Measurements from ENCODE around the gene KRT78. TPM values are rescaled to one million over a fixed set of nuclear protein-coding genes. Genes with fewer than 3 reads are reported as not detected.
A peak's percentile ranks its signal among the peaks of the same experiment; 100 is the strongest.

Gene KRT78
- total RNA-seq, 1 experiment from 2014 or later = not detected

DNA sequence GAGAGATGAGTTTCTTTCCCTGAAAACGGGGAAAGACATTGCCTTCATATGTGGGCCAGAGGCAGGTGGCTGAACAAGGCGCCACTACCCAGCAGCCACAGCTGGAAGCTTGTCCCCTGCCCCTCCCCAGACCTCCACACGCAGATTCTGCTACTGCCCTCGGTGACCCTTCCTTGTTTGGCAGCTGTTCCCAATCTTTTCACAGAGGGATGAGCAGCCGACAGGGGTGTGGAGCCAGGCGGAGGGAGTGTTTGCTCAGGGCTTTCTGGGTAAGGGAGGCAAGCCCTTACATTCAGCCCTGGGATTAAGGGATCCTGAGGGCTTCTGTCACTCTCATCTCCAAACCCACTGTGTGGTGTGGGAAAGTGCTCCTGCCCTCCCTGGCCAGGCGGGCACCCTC, 30.4 kb downstream of the KRT78 start:
- in situ Hi-C loops (cut with HindIII; ENCODE audit: low pct_unique_long_range_greater_than_20kb, low sequenced_read_pairs) = no loop called here

DNA sequence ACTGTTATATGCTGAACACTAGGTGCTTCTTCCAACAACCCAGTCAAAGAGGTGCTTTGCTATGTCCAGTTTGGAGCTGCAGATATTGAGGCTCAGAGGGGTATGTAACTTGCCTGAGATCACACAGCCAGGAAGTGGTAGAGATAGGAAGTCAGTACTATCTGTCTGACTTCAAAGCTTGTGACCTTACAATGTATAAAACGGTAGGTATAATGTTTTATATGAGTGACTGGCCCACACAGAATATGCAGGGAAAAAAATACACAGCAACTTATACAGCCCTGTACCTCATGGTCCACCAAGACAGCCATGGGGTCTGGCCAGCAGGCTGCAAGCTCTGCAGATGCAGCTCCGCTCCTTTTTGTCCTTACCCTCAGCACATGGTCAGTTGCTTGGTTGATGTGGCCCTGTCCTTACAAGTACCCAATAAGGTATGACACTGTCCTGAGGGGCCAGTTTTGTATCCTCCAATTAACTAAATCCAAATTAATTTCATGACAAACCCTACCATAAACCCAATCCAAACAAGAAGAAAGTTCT, 31.0 kb downstream of the KRT78 start:
- in situ Hi-C loops (cut with HindIII; ENCODE audit: low pct_unique_long_range_greater_than_20kb, low sequenced_read_pairs) = no loop called here
- DNase-seq (ENCODE audit: low read depth) = no peak

More for the DNA sequence above, 30.4 kb downstream of the KRT78 start:
- no peak for DNase-seq (ENCODE audit: low read depth)

DNA sequence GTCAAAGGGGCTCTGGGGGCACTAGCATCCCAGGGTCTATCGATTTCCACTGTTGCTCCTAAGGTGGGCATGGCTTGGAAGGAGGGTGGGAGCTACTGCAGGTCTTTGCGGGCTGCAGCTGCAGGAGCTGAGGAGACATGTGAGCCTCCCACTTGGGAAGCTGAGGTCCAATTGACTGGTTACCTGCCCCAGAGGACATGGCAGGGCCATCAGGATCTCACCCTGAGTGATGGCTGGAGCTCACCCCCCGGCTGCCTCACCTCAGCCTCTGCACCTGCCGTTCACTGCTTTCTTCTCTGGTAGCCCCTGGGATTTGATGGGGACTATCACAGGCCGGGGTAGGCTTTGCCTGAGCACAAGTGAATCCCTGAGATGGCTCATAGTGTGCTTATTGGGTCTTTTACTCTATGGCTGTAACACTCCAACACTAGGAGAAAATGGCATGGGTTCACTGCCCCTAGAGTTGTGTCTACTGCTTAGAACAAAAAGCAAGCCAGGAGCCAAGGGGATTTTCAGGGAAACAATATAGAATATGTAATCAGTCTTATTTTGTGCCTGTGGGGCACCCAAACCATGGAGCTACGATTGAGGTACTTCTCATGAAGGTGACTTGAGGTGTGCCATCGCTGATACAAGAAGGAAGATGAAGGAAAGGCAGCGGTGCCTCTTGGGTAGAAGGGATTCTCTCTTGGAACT, 31.6 kb downstream of the KRT78 start:
- DNase-seq (ENCODE audit: low read depth) = no peak
- in situ Hi-C loops (cut with HindIII; ENCODE audit: low pct_unique_long_range_greater_than_20kb, low sequenced_read_pairs) = no loop called here

- in situ Hi-C loops (cut with HindIII; ENCODE audit: low pct_unique_long_range_greater_than_20kb, low sequenced_read_pairs) = no loop called here
- DNase-seq (ENCODE audit: low read depth) = no peak
Observed at GRCh38 chr12:52815676-52816588, 32.9 kb downstream of the KRT78 start.

DNA sequence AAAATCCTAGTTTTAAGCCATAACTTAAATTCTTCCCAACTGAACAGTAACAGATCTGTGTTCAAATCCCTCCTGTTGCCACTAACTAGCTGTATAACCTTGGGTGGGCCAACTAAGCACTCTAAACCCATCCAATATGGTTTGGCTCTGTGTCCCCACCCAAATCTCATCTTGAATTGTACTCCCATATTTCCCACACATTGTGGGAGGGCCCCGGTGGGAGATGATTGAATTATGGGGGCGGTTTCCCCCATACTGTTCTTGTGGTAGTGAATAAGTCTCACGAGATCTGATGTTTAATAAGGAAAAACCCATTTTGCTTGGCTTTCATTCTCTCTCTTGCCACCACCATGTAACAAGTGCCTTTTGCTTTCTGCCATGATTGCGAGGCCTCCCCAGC, 33.6 kb downstream of the KRT78 start:
- in situ Hi-C loops (cut with HindIII; ENCODE audit: low pct_unique_long_range_greater_than_20kb, low sequenced_read_pairs) = no loop called here
- DNase-seq (ENCODE audit: low read depth) = no peak

DNA sequence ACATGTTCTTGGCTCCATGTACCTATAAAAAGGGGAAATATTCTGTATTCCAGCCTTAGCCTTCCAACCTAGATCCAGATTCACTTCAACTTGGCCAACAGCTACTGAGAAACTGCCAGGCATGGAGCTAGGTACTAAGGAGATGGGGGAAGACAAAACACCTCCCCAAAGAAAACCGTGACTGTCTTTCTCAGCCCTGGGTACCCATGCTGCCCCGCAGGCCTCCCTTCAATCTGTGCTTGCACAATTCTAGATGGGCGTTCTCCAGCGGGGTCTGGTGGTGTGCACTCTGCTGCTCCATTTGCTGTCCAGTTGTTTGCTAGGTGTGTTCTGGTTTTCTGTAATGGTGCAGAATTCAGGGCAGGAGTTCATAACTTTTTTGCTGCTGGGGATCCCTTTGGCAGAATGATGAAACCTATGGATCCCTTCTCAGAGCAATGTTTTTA, 34.1 kb downstream of the KRT78 start:
- in situ Hi-C loops (cut with HindIII; ENCODE audit: low pct_unique_long_range_greater_than_20kb, low sequenced_read_pairs) = no loop called here
- DNase-seq (ENCODE audit: low read depth) = no peak

DNA sequence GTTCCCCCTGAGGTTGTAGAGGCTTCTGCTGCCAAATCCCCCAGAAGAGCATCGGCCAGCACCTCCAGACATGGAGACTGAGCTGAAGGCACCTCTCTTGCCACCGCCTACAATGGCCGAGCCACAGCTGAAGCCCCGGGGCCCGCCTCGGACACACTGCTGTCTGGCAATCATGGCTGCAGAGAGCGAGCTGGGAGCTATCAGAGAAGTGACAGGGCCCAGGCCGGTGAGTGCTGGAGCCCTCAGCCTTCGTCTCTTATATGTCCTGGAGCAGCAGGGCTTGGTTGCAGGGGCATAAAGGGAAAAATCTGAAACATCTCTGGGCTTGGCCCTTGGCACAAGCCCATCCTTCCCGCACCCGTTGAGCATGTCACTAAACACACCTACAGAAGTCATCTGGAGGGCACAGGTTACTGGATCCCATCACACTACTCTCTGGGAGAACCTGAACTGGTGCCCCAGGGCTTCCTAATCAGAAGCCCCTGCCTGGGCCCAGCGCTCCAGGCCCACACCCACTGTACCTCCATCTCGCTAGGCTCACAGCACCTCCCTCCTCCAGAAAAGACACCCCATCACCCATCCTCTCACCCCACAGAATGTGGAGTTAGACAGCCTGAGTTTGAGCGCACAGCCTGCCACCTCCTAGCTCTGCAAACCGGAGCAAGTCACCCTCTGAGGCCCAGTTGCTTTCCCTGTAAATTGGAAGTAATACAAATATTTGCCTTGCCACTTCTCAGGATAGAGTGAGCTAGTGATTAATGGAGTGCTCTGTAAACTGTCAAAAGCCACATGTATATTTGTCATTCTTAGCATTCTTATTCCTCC, 34.7 kb downstream of the KRT78 start, which contains the start of gene KRT4:
TSS of gene KRT4 (minus strand) at position 232 of the 825 bp plus-strand sequence. CDS start at position 174, 58 bp downstream.
- in situ Hi-C loops (cut with HindIII; ENCODE audit: low pct_unique_long_range_greater_than_20kb, low sequenced_read_pairs) = no loop called here
- peak; percentile 19 for DNase-seq (ENCODE audit: low read depth)

DNA sequence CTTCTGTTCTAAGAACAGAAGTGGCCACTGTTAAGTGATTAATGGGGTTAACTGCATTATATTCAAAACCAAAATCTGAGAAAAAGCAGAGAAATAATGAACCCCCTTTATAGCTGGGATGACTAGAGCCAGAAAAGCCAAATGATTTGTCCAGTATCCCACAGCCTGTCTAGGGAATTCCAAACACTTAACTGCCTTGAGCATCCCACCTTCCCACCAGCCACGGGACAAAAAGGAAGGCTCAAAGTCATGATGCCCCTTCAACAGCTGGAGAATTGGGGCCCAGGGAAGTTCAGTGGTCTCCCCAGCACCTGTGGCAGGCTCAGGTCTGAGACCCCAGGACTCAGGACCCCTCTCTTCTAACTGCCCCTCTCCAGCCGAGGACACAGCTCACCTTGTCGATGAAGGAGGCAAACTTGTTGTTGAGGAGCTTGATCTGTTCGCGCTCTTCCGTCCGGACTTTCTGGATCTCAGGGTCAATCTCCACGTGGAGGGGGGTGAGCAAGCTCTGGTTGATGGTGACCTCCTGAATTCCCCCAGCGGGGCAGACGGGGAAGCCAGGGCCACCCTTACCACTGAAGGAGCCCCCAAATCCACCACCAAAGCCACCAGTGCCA, 35.5 kb downstream of the KRT78 start:
- in situ Hi-C loops (cut with HindIII; ENCODE audit: low pct_unique_long_range_greater_than_20kb, low sequenced_read_pairs) = no loop called here
- DNase-seq (ENCODE audit: low read depth) = no peak

- in situ Hi-C loops (cut with HindIII; ENCODE audit: low pct_unique_long_range_greater_than_20kb, low sequenced_read_pairs) = no loop called here
- peak; percentile 43 for DNase-seq (ENCODE audit: low read depth)
Observed at GRCh38 chr12:52812749-52813148, 36.0 kb downstream of the KRT78 start.

- in situ Hi-C loops (cut with HindIII; ENCODE audit: low pct_unique_long_range_greater_than_20kb, low sequenced_read_pairs) = no loop called here
- no peak for DNase-seq (ENCODE audit: low read depth)
Observed at GRCh38 chr12:52812073-52812400, 36.8 kb downstream of the KRT78 start.

DNA sequence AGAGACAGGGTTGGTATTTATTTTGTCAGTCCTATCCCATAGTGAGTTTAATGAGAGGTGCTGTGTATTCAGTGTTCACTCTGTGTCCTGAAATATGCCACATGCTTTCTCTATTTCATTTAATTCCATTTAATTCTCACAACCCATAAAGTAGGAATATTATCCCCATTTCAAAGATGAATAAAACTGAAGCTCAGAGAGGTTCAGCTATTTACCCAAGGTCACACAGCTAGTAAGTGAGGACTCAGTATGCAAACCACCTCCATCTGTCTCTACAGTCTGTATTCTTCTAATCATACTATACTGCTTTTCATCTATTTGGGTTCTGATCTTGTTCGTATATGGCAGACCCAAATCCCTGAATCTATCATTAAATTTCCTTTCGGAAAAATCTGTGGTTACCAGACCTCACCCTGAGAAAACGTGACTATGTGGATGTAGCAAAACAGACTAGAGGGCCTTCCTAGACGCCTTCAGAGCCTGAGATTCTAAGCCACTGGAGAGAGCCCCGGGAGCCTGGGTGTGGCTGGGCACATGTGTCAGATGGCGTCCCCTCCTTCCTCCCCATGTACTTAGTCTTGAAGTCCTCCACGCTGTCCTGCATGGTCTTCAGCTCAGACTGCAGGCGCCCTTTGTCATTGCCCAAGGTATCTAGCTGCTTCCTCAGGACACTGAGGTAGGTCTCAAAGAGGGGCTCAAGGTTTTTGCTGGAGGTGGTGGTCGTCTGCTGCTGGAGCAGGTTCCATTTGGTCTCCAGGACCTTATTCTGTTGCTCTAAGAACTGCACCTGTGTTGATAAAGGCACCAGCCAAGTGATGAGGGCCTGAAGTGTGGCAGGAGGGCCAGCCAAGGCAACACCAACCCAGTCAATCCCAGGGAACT, 37.4 kb downstream of the KRT78 start:
- no peak for DNase-seq (ENCODE audit: low read depth)
- in situ Hi-C loops (cut with HindIII; ENCODE audit: low pct_unique_long_range_greater_than_20kb, low sequenced_read_pairs) = no loop called here

GRCh38 chr12:52810554-52810953, 38.2 kb downstream of the KRT78 start:
- in situ Hi-C loops (cut with HindIII; ENCODE audit: low pct_unique_long_range_greater_than_20kb, low sequenced_read_pairs) = no loop called here
- no peak for DNase-seq (ENCODE audit: low read depth)

GRCh38 chr12:52809166-52809565, 39.6 kb downstream of the KRT78 start:
- DNase-seq (ENCODE audit: low read depth) = no peak
- in situ Hi-C loops (cut with HindIII; ENCODE audit: low pct_unique_long_range_greater_than_20kb, low sequenced_read_pairs) = no loop called here

- in situ Hi-C loops (cut with HindIII; ENCODE audit: low pct_unique_long_range_greater_than_20kb, low sequenced_read_pairs) = no loop called here
Observed at GRCh38 chr12:52808573-52809160, 40.1 kb downstream of the KRT78 start.

GRCh38 chr12:52807544-52808470, 41.0 kb downstream of the KRT78 start:
- in situ Hi-C loops (cut with HindIII; ENCODE audit: low pct_unique_long_range_greater_than_20kb, low sequenced_read_pairs) = no loop called here
- no peak for DNase-seq (ENCODE audit: low read depth)

More at GRCh38 chr12:52808573-52809160, 40.1 kb downstream of the KRT78 start:
- DNase-seq (ENCODE audit: low read depth) = no peak
